AG10803 (cell line): ENCODE results near the gene GOLGA1.

Source experiments
- DNase-seq: peaks from one replicate; pipeline ENCODE4 v3.0.0; 2010; ENCODE audit warnings: low read depth
- H3K4me3 ChIP-seq: 2 replicates; pipeline ENCODE4 v1.5.1; 2011; ENCODE audit warnings: mild to moderate bottlenecking, low read length, control low read depth
- TF ChIP-seq, protein P1 (sequence below): conservative IDR thresholded peaks from 2 replicates; pipeline ENCODE4 v1.5.1; 2011; ENCODE audit warnings: mild to moderate bottlenecking, low read length, control low read depth, inconsistent platforms

The GOLGA1 gene

DNA sequence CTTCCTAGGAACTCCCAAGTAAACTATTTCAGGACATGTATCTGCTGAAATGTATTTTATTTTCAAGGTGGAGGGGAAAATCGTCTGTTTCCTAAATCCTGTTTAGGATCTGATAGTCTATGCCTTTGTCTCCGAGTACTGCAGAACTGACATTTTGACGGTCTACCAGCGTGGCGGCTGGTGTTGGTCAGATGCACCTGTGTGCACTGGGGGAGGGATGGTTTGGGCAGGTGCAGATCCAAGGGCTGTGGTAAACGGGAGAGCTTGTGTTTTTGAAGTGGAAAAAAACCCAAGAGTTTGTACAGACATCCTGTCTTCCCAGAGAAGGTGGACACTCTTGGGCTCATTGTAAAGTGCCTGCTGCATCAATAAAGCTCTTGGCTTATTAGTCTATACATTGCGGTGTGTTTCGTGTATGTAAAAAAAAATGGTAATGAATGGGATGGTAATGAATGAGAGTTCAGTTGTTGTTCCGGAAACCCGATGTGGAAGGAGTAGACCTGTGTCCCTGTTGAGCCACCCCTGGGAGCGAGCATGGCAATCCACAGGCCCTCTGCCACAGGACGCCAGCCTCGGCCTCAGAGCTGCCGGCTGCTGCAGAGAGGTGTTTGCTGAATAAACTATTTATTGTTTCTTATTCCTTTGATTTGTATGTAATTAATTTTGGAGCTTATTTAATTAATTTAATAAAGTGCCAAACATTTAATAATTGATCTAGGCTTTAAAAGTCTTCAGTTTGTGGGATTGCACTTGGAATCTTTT, 63.7 kb downstream of the GOLGA1 start:
- no peak for DNase-seq
- TF ChIP-seq, protein P1, sequence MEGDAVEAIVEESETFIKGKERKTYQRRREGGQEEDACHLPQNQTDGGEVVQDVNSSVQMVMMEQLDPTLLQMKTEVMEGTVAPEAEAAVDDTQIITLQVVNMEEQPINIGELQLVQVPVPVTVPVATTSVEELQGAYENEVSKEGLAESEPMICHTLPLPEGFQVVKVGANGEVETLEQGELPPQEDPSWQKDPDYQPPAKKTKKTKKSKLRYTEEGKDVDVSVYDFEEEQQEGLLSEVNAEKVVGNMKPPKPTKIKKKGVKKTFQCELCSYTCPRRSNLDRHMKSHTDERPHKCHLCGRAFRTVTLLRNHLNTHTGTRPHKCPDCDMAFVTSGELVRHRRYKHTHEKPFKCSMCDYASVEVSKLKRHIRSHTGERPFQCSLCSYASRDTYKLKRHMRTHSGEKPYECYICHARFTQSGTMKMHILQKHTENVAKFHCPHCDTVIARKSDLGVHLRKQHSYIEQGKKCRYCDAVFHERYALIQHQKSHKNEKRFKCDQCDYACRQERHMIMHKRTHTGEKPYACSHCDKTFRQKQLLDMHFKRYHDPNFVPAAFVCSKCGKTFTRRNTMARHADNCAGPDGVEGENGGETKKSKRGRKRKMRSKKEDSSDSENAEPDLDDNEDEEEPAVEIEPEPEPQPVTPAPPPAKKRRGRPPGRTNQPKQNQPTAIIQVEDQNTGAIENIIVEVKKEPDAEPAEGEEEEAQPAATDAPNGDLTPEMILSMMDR: no peak
- H3K4me3 ChIP-seq: no peak overlapping the region

DNA sequence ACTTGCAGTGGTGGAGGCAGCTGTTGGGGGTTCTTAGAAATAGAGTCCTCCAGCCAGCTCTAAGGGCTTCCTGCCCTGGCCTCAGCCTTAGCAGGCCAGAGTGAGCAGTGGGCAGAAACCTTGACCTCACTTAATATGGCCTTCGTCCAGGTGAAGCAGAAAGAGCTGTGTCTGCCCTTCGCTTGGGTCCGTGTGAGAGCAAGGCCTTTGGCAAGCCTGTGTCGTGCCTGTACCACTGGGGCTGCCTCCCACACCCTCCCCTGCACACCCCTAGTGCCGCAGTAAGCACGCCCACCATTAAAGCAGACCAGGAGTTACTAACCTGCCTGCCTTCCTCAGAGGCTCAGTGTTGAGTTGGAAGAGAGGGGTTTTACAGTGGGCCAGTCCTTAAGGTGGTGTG, 65.4 kb downstream of the GOLGA1 start:
- no peak for DNase-seq
- TF ChIP-seq, protein P1: no peak
- no peak overlapping the region for H3K4me3 ChIP-seq

DNA sequence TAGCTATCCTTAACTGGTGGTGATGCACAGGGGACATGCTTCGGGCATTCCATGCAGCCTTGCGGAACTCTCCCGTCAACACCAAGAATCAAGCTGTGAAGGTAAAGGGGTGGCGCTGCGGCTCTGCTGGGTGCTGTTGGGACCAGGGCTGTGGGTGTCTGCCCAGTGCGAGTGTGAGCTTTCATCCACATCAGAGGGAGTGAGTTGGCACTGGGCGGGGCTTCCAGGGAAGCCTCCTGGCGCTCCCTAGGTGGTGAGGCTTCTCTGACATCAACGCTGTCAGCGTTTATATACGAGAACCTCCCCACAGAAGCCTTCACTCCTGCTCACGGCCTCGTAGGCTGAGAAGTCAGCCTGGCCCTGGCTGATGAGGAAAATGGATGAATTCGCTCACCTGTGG, 67.2 kb downstream of the GOLGA1 start:
- DNase-seq: no peak
- TF ChIP-seq, protein P1: no peak
- H3K4me3 ChIP-seq: no peak overlapping the region

DNA sequence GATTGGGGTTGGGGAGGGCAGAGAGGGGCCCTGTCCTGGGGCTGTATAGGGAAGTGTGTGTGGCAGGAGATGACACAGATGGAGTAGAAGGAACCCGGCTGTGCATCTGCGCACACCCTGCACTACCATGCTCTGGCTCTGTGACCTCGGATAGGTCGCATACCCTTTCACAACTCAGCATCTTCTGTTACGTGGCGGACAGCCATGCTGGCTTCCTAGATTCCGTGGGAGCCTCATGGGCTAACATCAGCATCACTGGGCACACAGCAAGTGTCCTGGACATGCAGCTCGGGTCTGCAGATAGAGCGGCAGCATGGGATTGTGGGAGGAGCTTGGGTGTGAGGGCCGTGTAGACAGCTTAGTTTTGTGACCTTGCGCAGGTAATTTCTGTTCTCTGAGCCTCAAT, 69.7 kb downstream of the GOLGA1 start:
- no peak for DNase-seq

DNA sequence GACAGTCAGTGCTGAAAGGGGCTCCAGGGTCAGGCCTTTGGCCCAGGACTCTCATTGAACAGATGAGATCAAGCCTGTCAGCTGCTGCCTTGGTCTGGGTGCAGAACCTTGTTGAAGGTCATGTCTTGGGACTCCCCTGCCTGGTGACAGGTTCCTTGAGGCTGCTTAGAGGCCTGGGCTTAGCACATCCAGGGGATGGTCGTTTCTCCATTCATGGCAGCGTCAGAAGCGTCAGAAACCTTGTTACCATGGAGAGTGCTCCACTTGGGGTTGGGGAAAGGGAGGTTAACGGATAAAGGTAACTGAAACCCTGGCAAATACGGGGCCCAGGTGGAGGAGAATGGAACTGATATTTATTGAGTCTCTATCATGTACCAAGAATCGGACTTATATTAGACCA, 70.2 kb downstream of the GOLGA1 start:
- TF ChIP-seq, protein P1: no peak
- DNase-seq: no peak
- H3K4me3 ChIP-seq: peak overlapping the region; percentile 87

More for the DNA sequence above, 69.7 kb downstream of the GOLGA1 start:
- TF ChIP-seq, protein P1: no peak
- peak overlapping the region; percentile 87 for H3K4me3 ChIP-seq

DNA sequence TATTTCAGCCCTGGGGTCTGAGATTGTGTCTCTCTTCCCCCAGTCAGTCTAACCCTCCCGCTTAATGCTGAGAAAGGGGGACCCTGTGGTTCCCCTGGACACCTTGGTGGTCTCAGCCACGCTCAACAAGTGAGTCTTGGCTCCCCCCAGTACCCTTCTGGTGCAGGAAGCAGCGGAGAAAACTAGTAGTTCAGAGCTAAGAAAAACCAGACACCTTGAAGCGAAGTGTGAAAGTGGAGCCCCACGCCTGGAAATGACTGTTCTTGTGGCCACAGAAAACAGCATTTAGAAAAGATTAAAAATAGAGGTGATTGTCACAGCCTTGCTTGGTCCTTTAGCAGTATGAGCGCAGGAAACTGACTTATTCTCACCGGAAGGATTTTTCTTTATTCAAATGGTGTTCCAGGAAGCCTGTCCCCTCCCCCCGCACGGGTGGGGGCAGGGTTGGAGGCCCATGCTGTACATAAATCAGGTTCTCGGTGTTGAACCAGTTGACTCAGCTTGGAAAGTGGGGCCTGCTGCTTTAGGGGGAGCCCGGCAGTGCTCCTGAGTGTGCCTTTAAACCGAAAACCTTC, 70.8 kb downstream of the GOLGA1 start:
- DNase-seq: no peak
- TF ChIP-seq, protein P1: no peak
- H3K4me3 ChIP-seq: peak overlapping the region; percentile 87

DNA sequence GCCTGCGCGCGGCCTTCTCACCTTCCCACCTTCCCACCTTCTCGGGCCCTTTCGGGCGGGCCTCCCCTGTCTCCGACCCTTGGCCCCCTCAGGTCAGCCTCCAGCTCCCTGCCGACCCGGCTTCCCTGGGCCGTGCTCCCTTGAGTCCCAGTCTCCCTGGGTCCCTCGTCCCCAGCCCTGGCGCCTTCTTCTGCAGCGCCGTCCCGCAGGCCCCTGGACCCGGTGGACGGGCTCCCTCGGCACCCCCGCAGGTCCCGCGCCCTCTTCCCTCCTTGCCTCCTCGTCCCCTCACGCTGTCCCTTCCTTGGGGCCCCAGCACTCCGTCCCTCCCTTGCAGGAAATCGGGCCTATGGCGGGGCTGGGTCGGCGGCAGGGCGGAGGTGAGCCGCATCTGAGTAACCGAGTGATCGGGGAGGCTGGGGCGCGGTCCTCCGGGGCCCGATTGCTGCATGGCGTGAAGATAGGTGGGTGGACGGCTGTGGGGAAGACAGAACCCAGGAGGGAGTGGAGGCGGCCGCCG, 71.4 kb downstream of the GOLGA1 start:
- TF ChIP-seq, protein P1: no peak
- H3K4me3 ChIP-seq: peak overlapping the region; percentile 87
- DNase-seq: no peak
